GM03348 (cell line): ENCODE measurements around the gene LDLRAD4.

Source experiments
- DNase-seq: peaks from one replicate; pipeline ENCODE4 v3.0.0; 2012; ENCODE audit warnings: low spot score

The LDLRAD4 gene

GRCh38 chr18:13447621-13448334 lies 229.2 kb downstream of the LDLRAD4 start:
- DNase-seq: peak; percentile 88

- DNase-seq: no peak
Observed at GRCh38 chr18:13448335-13448795, 229.8 kb downstream of the LDLRAD4 start.

- DNase-seq: no peak
Observed at GRCh38 chr18:13449651-13450050, 231.1 kb downstream of the LDLRAD4 start.

GRCh38 chr18:13450289-13451212 lies 232.0 kb downstream of the LDLRAD4 start:
- DNase-seq: no peak

- no peak for DNase-seq
Observed at GRCh38 chr18:13451213-13451540, 232.6 kb downstream of the LDLRAD4 start.

- no peak for DNase-seq
Observed at GRCh38 chr18:13451661-13452387, 233.3 kb downstream of the LDLRAD4 start.

GRCh38 chr18:13452388-13452811 lies 233.8 kb downstream of the LDLRAD4 start:
- DNase-seq: peak; percentile 86

GRCh38 chr18:13452871-13453680 lies 234.5 kb downstream of the LDLRAD4 start:
- DNase-seq: no peak

- DNase-seq: peak; percentile 67
Observed at GRCh38 chr18:13453714-13454113, 235.2 kb downstream of the LDLRAD4 start.

- DNase-seq: no peak
Observed at GRCh38 chr18:13454363-13455150, 236.0 kb downstream of the LDLRAD4 start.

GRCh38 chr18:13455471-13455870 lies 236.9 kb downstream of the LDLRAD4 start:
- no peak for DNase-seq

GRCh38 chr18:13455960-13456481 lies 237.5 kb downstream of the LDLRAD4 start:
- DNase-seq: no peak

- DNase-seq: no peak
Observed at GRCh38 chr18:13456736-13457271, 238.2 kb downstream of the LDLRAD4 start.

- no peak for DNase-seq
Observed at GRCh38 chr18:13457327-13457726, 238.8 kb downstream of the LDLRAD4 start.

GRCh38 chr18:13460946-13461345 lies 242.4 kb downstream of the LDLRAD4 start:
- no peak for DNase-seq

GRCh38 chr18:13461469-13461868 lies 242.9 kb downstream of the LDLRAD4 start:
- DNase-seq: no peak

GRCh38 chr18:13461936-13462335 lies 243.4 kb downstream of the LDLRAD4 start:
- DNase-seq: no peak

GRCh38 chr18:13462686-13463085 lies 244.1 kb downstream of the LDLRAD4 start:
- no peak for DNase-seq

- DNase-seq: no peak
Observed at GRCh38 chr18:13463526-13464210, 245.1 kb downstream of the LDLRAD4 start.
